Fibroblast of pulmonary artery (primary cell): ENCODE measurements around the gene MRPS23.

Experiments used
- DNase-seq: peaks from one replicate; pipeline ENCODE4 v3.0.0-alpha.2; 2010; ENCODE audit warnings: low read depth
- H3K4me3 ChIP-seq: replicated peaks from 2 replicates; pipeline ENCODE4 v1.5.1; 2011; ENCODE audit warnings: low read depth, mild to moderate bottlenecking, control low read depth, low read length, moderate library complexity
- TF ChIP-seq, protein P1 (sequence below): IDR thresholded peaks from 2 replicates; pipeline ENCODE4 v1.5.1; 2011; ENCODE audit warnings: mild to moderate bottlenecking, control low read depth, low read length, inconsistent platforms; ENCODE audit errors: missing control alignments

Gene MRPS23

DNA sequence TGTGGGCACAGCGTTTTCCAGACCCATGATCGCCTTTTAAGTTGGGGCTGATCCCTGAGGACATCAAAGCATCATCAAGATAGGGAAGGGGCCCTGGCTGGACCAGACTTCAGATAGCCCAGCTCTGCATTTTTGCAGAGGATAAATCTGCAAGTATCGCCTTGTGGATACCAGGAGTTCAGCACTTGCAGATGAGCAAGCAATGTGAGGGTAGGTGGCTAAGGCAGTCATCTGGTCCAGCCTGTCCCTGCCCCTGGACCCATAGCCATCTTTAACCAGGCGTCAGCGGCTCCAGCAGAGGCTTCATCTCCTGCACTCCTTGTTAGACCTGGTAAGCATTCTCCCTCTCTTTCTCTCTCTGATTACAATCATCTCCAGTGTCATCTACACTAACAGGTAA, 9.0 kb upstream of the MRPS23 start:
- no peak for DNase-seq
- no peak overlapping the region for H3K4me3 ChIP-seq
- TF ChIP-seq, protein P1, sequence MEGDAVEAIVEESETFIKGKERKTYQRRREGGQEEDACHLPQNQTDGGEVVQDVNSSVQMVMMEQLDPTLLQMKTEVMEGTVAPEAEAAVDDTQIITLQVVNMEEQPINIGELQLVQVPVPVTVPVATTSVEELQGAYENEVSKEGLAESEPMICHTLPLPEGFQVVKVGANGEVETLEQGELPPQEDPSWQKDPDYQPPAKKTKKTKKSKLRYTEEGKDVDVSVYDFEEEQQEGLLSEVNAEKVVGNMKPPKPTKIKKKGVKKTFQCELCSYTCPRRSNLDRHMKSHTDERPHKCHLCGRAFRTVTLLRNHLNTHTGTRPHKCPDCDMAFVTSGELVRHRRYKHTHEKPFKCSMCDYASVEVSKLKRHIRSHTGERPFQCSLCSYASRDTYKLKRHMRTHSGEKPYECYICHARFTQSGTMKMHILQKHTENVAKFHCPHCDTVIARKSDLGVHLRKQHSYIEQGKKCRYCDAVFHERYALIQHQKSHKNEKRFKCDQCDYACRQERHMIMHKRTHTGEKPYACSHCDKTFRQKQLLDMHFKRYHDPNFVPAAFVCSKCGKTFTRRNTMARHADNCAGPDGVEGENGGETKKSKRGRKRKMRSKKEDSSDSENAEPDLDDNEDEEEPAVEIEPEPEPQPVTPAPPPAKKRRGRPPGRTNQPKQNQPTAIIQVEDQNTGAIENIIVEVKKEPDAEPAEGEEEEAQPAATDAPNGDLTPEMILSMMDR, result no peak

DNA sequence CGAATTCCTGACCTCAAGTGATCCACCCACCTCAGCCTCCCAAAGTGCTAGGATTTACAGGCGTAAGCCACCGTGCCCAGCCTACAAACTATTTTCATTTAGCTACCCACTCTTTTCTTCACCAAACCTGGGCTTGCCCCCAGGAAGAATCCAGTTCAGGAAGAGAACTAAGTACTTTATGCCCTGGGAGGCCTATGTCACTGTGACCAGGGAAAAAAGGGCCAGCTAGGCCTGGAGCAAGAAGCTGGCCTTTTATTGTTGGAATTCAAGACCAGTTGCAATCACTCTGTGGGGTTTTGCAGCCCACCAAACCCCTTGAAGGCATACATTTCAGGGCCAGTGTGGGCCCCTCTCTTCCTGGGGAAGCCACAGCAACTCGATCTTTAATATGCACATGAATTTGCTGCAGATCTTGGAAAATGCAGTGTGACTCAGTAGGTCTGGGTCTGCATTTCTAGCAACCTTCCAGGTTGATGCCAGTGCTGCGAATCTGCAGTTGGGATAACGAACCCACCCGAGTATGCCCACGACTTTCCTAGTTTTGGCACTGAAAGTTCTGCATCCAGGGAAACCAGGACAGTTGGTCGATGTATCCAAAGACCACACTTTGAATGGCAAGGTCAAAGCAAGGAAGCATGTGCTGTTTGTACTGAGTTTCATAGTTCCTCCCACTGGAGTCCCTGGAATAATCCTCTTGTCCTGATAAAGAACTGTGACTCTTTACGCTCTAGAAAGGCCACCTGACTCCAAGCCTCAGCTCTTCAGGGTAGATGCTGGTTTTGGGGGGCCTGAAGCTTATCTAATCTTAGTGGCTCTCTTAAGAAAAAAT, 7.2 kb upstream of the MRPS23 start:
- TF ChIP-seq, protein P1, result no peak
- H3K4me3 ChIP-seq, result no peak overlapping the region
- DNase-seq, result no peak

DNA sequence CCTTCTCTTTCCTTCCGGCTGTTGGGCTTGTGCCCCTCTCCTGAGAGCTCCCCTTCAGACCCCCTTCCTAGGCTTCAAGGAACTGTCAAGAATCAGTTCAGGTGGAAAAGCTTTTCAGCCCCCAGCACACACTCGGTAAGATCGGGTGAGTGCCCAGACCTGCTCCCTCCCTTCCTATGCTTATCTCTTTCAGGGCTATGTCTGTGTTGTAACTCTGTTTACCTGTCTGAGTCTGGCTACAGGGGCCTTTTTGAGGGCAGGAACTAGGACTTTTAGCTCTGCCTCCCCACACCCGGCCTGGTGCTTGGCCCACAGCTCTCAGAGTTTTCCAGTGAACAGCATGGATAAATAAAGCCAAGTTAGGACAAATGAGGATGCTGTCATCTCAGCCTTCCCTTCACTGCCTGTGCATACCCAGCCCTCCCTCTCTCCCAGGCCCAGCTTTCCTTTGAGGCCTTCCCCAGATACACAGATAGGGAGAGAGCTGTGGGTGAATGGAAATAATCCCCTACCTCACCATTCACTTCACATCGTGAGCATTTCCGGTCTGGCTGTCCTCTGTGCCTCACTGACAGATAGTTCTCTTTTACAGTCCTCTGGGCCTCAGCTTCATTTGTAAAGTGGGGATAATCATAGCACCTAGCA, 5.7 kb upstream of the MRPS23 start:
- DNase-seq, result no peak
- H3K4me3 ChIP-seq, result no peak overlapping the region
- TF ChIP-seq, protein P1, result no peak

DNA sequence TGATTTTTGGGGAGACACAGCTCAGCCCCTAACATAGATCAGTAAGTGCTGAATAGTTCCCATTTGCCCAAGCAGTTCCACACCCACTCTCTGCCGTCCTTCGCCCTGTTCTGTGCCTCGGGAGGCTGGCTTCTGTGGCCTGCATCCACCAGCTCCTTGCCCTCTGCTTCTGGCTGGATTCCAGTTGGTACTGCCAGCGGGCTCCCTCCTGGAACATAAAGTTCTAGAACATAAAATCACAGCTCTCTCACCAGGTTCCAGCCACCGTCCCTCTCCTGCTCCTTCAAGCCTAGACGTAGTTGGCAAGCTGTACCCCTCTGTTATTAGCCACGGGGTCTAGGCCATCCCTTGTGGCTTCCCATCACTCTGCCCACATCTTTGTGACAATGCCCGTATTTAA, 3.9 kb upstream of the MRPS23 start:
- TF ChIP-seq, protein P1, result no peak
- no peak overlapping the region for H3K4me3 ChIP-seq
- DNase-seq, result no peak

DNA sequence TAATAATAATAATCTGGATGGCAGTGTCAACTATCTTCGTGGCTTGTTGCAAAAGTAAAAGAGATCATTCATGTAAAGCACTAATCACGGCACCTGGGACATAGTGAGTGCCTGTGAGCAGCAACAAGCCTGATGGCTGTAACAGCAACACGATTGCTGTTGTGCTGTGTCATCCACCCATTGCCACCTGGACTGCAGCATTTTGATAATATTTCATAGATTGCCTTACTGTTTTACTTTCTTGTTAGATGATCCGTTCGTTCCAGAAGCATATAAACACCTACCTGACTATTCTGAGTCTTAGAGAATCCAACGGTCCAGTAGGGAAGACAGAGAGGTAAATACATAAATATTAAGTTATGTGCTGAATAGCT, 3.1 kb upstream of the MRPS23 start:
- TF ChIP-seq, protein P1, result no peak
- DNase-seq, result no peak

DNA sequence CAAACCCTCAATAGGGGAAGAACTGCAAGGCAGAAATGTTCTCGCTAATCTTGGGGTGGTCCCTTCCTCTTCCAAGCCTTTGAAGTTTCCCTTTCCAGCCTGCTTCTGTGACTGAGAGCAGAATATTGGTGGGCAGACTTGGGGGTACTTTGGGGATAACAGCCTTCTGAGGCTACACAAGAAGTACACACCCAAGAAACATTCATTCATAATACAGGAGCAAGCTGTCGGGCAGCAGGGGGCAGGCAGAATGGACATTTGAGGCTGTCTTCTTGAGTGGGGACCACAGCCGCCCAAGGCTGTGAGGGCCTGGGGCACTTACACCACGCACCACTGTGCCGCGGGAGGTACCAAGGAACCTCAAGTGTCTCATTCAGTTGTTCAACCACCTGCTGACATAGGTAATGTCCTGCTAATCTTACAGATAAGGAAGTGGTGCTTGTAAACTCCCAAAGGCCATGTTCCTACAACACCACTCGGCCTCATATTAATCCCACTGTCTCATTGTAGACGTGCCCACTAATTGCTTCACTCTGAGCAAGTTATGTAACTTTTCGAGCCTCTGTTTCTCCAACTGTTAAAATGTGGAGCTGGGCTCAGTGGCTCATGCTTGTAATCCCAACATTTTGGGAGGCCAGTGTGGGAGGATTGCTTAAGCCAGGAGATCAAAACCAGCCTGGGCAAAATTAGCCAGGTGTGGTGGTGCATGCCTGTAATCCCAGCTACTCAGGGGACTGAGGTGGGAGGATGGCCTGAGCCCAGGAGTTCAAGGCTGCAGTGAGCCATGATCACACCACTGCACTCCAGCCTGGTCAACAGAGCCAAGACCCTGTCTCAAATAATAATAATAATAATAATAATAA, 2.5 kb upstream of the MRPS23 start:
- H3K4me3 ChIP-seq, result no peak overlapping the region
- DNase-seq, result no peak
- TF ChIP-seq, protein P1, result no peak

More for the DNA sequence above, 3.1 kb upstream of the MRPS23 start:
- H3K4me3 ChIP-seq, result no peak overlapping the region
